ENCODE data around the gene BOD1L1.

Gene BOD1L1

GRCh38 chr4:13540446-13541175, 86.9 kb downstream of the BOD1L1 start:
- H3K9ac ChIP-seq (ENCODE audit: low read depth, low read length, poor library complexity): no peak overlapping the region
- H4K91ac ChIP-seq (ENCODE audit: low read depth, low read length, poor library complexity): no peak overlapping the region
- no peak overlapping the region for H3K4me3 ChIP-seq (ENCODE audit: low read length in 2 of 2)
- H3K36me3 ChIP-seq (replicated peaks in 1 of 2; ENCODE audit: control insufficient read depth in 2 of 2, insufficient read depth in 2 of 2, low read length in 2 of 2): peaks cover 0 to 18% of the 10 kb centered on the region in 2 donors
- H3K79me1 ChIP-seq (ENCODE audit: low read depth, low read length): peaks cover 2% of the 10 kb centered on the region
- no peak overlapping the region for H2BK15ac ChIP-seq (ENCODE audit: low read length)
- WGBS, 2 donors (ENCODE audit: extremely low coverage in 2 of 2, insufficient read length in 2 of 2, insufficient replicate concordance in 1 of 2): no CpG with 5 or more reads among the region's 23 CpGs
- peaks cover 2 to 8% of the 10 kb centered on the region in 2 donors for H3K4me1 ChIP-seq (ENCODE audit: control insufficient read depth in 2 of 2, insufficient read depth in 1 of 2, low read depth in 1 of 2, low read length in 2 of 2)
- H3K27ac ChIP-seq (replicated peaks; ENCODE audit: low read length): no peak overlapping the region
- DNase-seq (ENCODE audit: low spot score): no peak
- H2BK5ac ChIP-seq (ENCODE audit: low read length): no peak overlapping the region
- H3K14ac ChIP-seq (ENCODE audit: low read length): no peak overlapping the region
- H3K4me2 ChIP-seq (ENCODE audit: insufficient read depth, low read length, poor library complexity, severe bottlenecking): no peak overlapping the region
- no peak overlapping the region for H2AFZ ChIP-seq (ENCODE audit: low read length)
- H3K27me3 ChIP-seq (ENCODE audit: control insufficient read depth in 3 of 3, insufficient read depth in 3 of 3, low read depth in 1 of 3, low read length in 3 of 3): peaks cover 72 to 89% (median 79%) of the 10 kb centered on the region in 3 experiments
- H4K8ac ChIP-seq (ENCODE audit: low read depth, low read length): no peak overlapping the region
- no peak overlapping the region for H3K4ac ChIP-seq (ENCODE audit: low read length)
- no peak overlapping the region for H2AK5ac ChIP-seq (ENCODE audit: low read depth, low read length)
- no peak overlapping the region for H3K23ac ChIP-seq (ENCODE audit: low read depth, low read length, poor library complexity)
- H3K9me3 ChIP-seq (replicated peaks in 1 of 2; ENCODE audit: control insufficient read depth in 2 of 2, insufficient read depth in 1 of 2, low read depth in 1 of 2, low read length in 2 of 2): peaks cover 11 to 53% of the 10 kb centered on the region in 2 donors
- H2BK120ac ChIP-seq (ENCODE audit: low read depth, low read length): no peak overlapping the region
- no peak overlapping the region for H3K18ac ChIP-seq (ENCODE audit: low read length)
- no peak overlapping the region for H2BK12ac ChIP-seq (ENCODE audit: low read length)

DNA sequence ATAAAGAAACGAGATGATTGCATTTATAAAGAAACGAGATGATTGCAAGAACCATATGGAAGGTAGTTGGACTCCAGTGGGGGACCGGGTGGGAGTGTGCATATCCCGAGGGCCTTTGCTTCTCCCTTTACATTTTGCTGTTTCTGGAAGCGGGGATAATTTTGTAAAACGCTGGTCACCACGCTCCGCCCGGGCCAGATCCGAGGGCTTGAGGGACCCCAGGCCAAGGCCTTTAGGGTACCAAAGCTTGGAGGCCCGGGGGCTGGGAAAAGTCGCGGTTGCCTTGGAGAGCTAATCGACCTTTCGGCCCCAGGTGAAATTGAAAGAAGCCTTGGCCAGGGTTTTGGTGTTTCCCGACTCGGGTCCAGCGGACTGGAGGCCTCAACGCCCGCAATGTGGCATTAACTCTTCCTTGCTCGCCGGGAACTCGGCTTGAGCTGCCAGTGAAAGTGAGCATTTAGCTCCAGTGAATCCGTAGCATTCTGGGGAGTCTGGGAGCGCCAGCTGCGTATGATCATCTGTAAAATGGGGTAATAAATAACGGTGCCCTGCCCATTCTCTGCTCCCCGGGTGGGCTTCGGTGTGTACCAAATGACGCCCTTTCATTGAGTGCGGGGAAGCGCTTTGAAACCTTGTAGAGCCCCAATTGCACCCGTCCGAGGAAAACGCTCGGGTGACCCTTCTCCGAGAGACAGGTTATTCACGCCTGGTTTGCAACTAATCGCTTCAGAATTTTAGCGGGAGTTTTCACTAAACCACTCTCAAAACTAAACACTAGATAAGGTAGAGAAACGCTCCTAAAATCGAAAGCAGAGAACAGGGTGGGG, 87.7 kb downstream of the BOD1L1 start:
- Histone ChIP-seq H3K9me3 (replicated peaks in 1 of 2; ENCODE audit: control insufficient read depth in 2 of 2, insufficient read depth in 1 of 2, low read depth in 1 of 2, low read length in 2 of 2) (peaks cover 11 to 53% of the 10 kb centered on the region in 2 donors), H2AK5ac (ENCODE audit: low read depth, low read length) (peak overlapping the region; percentile 56), H3K18ac (ENCODE audit: low read length) (no peak overlapping the region), H3K79me1 (ENCODE audit: low read depth, low read length) (peaks cover 2% of the 10 kb centered on the region), H3K14ac (ENCODE audit: low read length) (no peak overlapping the region), H3K36me3 (replicated peaks in 1 of 2; ENCODE audit: control insufficient read depth in 2 of 2, insufficient read depth in 2 of 2, low read length in 2 of 2) (peaks cover 0 to 18% of the 10 kb centered on the region in 2 donors), H2BK12ac (ENCODE audit: low read length) (no peak overlapping the region), H4K8ac (ENCODE audit: low read depth, low read length) (no peak overlapping the region), H3K27ac (replicated peaks; ENCODE audit: low read length) (no peak overlapping the region), H2BK120ac (ENCODE audit: low read depth, low read length) (no peak overlapping the region), H2BK15ac (ENCODE audit: low read length) (no peak overlapping the region), H3K4me1 (ENCODE audit: control insufficient read depth in 2 of 2, insufficient read depth in 1 of 2, low read depth in 1 of 2, low read length in 2 of 2) (peaks cover 0 to 7% of the 10 kb centered on the region in 2 donors), H3K23ac (ENCODE audit: low read depth, low read length, poor library complexity) (no peak overlapping the region), H2AFZ (ENCODE audit: low read length) (no peak overlapping the region), H2BK5ac (ENCODE audit: low read length) (no peak overlapping the region), H4K91ac (ENCODE audit: low read depth, low read length, poor library complexity) (no peak overlapping the region), H3K4me2 (ENCODE audit: insufficient read depth, low read length, poor library complexity, severe bottlenecking) (no peak overlapping the region), H3K27me3 (ENCODE audit: control insufficient read depth in 3 of 3, insufficient read depth in 3 of 3, low read depth in 1 of 3, low read length in 3 of 3) (peaks cover 79 to 94% (median 87%) of the 10 kb centered on the region in 3 experiments), H3K4me3 (ENCODE audit: low read length in 2 of 2) (no peak overlapping the region), H3K4ac (ENCODE audit: low read length) (no peak overlapping the region), H3K9ac (ENCODE audit: low read depth, low read length, poor library complexity) (no peak overlapping the region)
- no CpG with 5 or more reads among the region's 42 CpGs for WGBS, 2 donors (ENCODE audit: extremely low coverage in 2 of 2, insufficient read length in 2 of 2, insufficient replicate concordance in 1 of 2)
- DNase-seq (ENCODE audit: low spot score): no peak

GRCh38 chr4:13539047-13539618, 88.4 kb downstream of the BOD1L1 start:
- peak overlapping the region; percentile 32 for H3K9ac ChIP-seq (ENCODE audit: low read depth, low read length, poor library complexity)
- peaks cover 86 to 100% (median 94%) of the 10 kb centered on the region in 3 experiments for H3K27me3 ChIP-seq (ENCODE audit: control insufficient read depth in 3 of 3, insufficient read depth in 3 of 3, low read depth in 1 of 3, low read length in 3 of 3)
- peaks cover 5 to 9% of the 10 kb centered on the region in 2 donors for H3K4me1 ChIP-seq (ENCODE audit: control insufficient read depth in 2 of 2, insufficient read depth in 1 of 2, low read depth in 1 of 2, low read length in 2 of 2)
- no peak overlapping the region for H3K4me2 ChIP-seq (ENCODE audit: insufficient read depth, low read length, poor library complexity, severe bottlenecking)
- H2BK15ac ChIP-seq (ENCODE audit: low read length): no peak overlapping the region
- no CpG with 5 or more reads among the region's 23 CpGs for WGBS, 2 donors (ENCODE audit: extremely low coverage in 2 of 2, insufficient read length in 2 of 2, insufficient replicate concordance in 1 of 2)
- no peak overlapping the region for H3K27ac ChIP-seq (replicated peaks; ENCODE audit: low read length)
- no peak overlapping the region for H3K18ac ChIP-seq (ENCODE audit: low read length)
- no peak overlapping the region for H3K4me3 ChIP-seq (ENCODE audit: low read length in 2 of 2)
- H2BK5ac ChIP-seq (ENCODE audit: low read length): no peak overlapping the region
- peaks cover 11 to 53% of the 10 kb centered on the region in 2 donors for H3K9me3 ChIP-seq (replicated peaks in 1 of 2; ENCODE audit: control insufficient read depth in 2 of 2, insufficient read depth in 1 of 2, low read depth in 1 of 2, low read length in 2 of 2)
- no peak overlapping the region for H4K8ac ChIP-seq (ENCODE audit: low read depth, low read length)
- peaks cover 0 to 18% of the 10 kb centered on the region in 2 donors for H3K36me3 ChIP-seq (replicated peaks in 1 of 2; ENCODE audit: control insufficient read depth in 2 of 2, insufficient read depth in 2 of 2, low read length in 2 of 2)
- no peak overlapping the region for H3K4ac ChIP-seq (ENCODE audit: low read length)
- H2AK5ac ChIP-seq (ENCODE audit: low read depth, low read length): no peak overlapping the region
- no peak overlapping the region for H3K14ac ChIP-seq (ENCODE audit: low read length)
- no peak for DNase-seq (ENCODE audit: low spot score)
- H2BK12ac ChIP-seq (ENCODE audit: low read length): no peak overlapping the region
- no peak overlapping the region for H2BK120ac ChIP-seq (ENCODE audit: low read depth, low read length)
- H2AFZ ChIP-seq (ENCODE audit: low read length): peak overlapping the region; percentile 64
- no peak overlapping the region for H3K23ac ChIP-seq (ENCODE audit: low read depth, low read length, poor library complexity)
- H3K79me1 ChIP-seq (ENCODE audit: low read depth, low read length): peaks cover 2% of the 10 kb centered on the region
- H4K91ac ChIP-seq (ENCODE audit: low read depth, low read length, poor library complexity): no peak overlapping the region

All from neuronal stem cell (in vitro differentiated cells).